ENCODE measurements around the gene ANKRD33B.

DNA sequence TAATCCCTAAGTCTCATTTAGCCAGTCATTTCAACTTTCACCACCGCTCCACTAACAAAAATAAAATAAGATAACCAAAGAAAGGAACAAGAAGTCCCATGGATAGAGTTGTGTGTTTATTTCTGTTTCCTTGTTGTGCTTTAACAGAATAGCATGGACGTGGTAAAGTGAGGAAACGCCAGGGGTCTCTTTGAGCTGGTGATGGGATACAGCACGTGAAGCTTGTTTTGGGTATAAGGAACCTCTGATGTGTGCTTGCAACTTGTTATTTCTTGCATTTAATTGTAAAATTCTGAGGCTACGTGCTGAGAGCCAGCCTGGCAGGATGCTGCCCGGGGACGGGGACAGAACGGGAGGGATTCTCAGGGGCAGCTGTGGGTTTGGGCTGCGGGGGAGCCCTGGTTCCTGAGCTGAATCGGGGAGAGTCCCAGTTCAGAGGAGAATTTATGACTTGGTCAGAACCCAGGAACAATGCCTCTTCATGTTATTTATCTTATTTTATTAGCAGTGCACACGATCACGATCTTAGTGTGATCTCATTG lies 63.4 kb downstream of the ANKRD33B start:
- no peak for TF ChIP-seq EZH2phosphoT487 (IDR thresholded peaks at IDR 0.05; ENCODE audit: insufficient read depth, low read depth)
- TF ChIP-seq EZH2 (IDR thresholded peaks at IDR 0.05; ENCODE audit: insufficient read depth, poor library complexity, severe bottlenecking): no peak
